ENCODE measurements around the gene MOAP1. TPM values are rescaled to one million over a fixed set of nuclear protein-coding genes. Genes with fewer than 3 reads are reported as not detected.
A peak's percentile ranks its signal among the peaks of the same experiment; 100 is the strongest.
"Not testable (repeated sequence)": the region's sequence is repeated elsewhere in the genome, so short reads cannot be mapped to it uniquely, and the experiment has no call there.

Gene MOAP1
- 19.3 and 20.5 TPM in 2 replicates for total RNA-seq (ENCODE audit: low replicate concordance)
- long read RNA-seq, transcript MOAP1-202 (2 exons, 2,529 nt): minor isoform, 18 of 89 reads
- long read RNA-seq, transcript MOAP1-201 (3 exons, 2,441 nt): major isoform, 68 of 89 reads
- long read RNA-seq, partial matches to known transcripts: 0 of 89 reads
- long read RNA-seq, other reads (novel, unspliced or antisense): 3 of 89 reads

GRCh38 chr14:93184391-93185348 is at the start of gene MOAP1, which contains the start of gene LYSET:
MOAP1 (minus strand) TSS chr14:93184897; CDS start chr14:93184242, 655 bp downstream.
LYSET (plus strand) TSS chr14:93185317; CDS start chr14:93185406, 89 bp downstream.
- Mint-ChIP-seq H3K36me3 (no peaks in the 10 kb centered on the region), H3K27me3 (no peaks in the 10 kb centered on the region), H3K9me3 (no peaks in the 10 kb centered on the region), H3K4me3 (peak within 1 kb of the TSS; percentile 93), H3K4me1 (ENCODE audit: unreplicated experiment) (peaks cover 21% of the 10 kb centered on the region), H3K27ac (peak within 1 kb of the TSS; percentile 93)
- DNase-seq (ENCODE audit: extremely low spot score, unreplicated experiment): peak; percentile 88
- TF ChIP-seq CTCF (conservative IDR thresholded peaks at IDR 0.05): peak; percentile 66

- not testable (repeated sequence) for H3K27ac Mint-ChIP-seq; DNase-seq (ENCODE audit: extremely low spot score, unreplicated experiment); H3K4me3 Mint-ChIP-seq; H3K4me1 Mint-ChIP-seq (ENCODE audit: unreplicated experiment); H3K36me3 Mint-ChIP-seq; H3K9me3 Mint-ChIP-seq; H3K27me3 Mint-ChIP-seq
Measured at GRCh38 chr14:93233078-93233477, 48.4 kb upstream of the MOAP1 start.

GRCh38 chr14:93232159-93232558 is 47.5 kb upstream of the MOAP1 start:
- no peak for DNase-seq (ENCODE audit: extremely low spot score, unreplicated experiment)
- no peaks in the 10 kb centered on the region for H3K27me3 Mint-ChIP-seq
- H3K27ac Mint-ChIP-seq: no peak overlapping the region
- peaks cover 9% of the 10 kb centered on the region for H3K36me3 Mint-ChIP-seq
- H3K4me1 Mint-ChIP-seq (ENCODE audit: unreplicated experiment): no peaks in the 10 kb centered on the region
- no peak for TF ChIP-seq CTCF (conservative IDR thresholded peaks at IDR 0.05)
- H3K4me3 Mint-ChIP-seq: no peak overlapping the region
- no peaks in the 10 kb centered on the region for H3K9me3 Mint-ChIP-seq

GRCh38 chr14:93231129-93231979 is 46.7 kb upstream of the MOAP1 start:
- Mint-ChIP-seq H3K36me3 (peaks cover 14% of the 10 kb centered on the region), H3K9me3 (no peaks in the 10 kb centered on the region), H3K4me3 (no peak overlapping the region), H3K27ac (no peak overlapping the region), H3K4me1 (ENCODE audit: unreplicated experiment) (no peaks in the 10 kb centered on the region), H3K27me3 (no peaks in the 10 kb centered on the region)
- TF ChIP-seq CTCF (conservative IDR thresholded peaks at IDR 0.05): no peak
- DNase-seq (ENCODE audit: extremely low spot score, unreplicated experiment): no peak

GRCh38 chr14:93230539-93230938 is 45.8 kb upstream of the MOAP1 start:
- H3K27me3 Mint-ChIP-seq: no peaks in the 10 kb centered on the region
- no peak for DNase-seq (ENCODE audit: extremely low spot score, unreplicated experiment)
- no peak overlapping the region for H3K4me3 Mint-ChIP-seq
- no peaks in the 10 kb centered on the region for H3K4me1 Mint-ChIP-seq (ENCODE audit: unreplicated experiment)
- H3K9me3 Mint-ChIP-seq: no peaks in the 10 kb centered on the region
- peaks cover 17% of the 10 kb centered on the region for H3K36me3 Mint-ChIP-seq
- TF ChIP-seq CTCF (conservative IDR thresholded peaks at IDR 0.05): no peak
- no peak overlapping the region for H3K27ac Mint-ChIP-seq
